ENCODE data around the gene SPOCD1.

DNA sequence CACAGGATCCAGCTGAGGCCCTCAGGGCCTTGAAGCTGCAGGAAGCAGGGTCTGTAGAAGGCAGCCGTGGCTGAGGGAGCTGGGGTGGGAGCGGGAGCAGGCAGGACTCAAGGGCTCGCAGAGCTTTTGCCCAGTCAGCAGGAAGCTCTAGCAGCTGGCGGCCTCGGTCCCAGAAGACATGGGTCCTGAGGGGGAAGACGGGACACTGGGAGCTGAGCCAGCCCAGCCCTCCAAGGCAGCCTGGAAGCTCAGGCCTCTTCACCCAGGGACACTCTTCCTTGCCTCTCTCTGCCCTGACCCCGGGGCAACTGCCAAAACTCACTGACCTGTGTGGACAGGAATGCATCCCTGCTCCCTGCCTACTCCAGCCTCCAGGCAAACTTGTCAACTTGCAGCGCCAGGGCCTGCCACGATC, 60.6 kb downstream of the SPOCD1 start:
- TF ChIP-seq EZH2phosphoT487 (IDR thresholded peaks at IDR 0.05; ENCODE audit: borderline replicate concordance) = no peak
- TF ChIP-seq, protein P1, sequence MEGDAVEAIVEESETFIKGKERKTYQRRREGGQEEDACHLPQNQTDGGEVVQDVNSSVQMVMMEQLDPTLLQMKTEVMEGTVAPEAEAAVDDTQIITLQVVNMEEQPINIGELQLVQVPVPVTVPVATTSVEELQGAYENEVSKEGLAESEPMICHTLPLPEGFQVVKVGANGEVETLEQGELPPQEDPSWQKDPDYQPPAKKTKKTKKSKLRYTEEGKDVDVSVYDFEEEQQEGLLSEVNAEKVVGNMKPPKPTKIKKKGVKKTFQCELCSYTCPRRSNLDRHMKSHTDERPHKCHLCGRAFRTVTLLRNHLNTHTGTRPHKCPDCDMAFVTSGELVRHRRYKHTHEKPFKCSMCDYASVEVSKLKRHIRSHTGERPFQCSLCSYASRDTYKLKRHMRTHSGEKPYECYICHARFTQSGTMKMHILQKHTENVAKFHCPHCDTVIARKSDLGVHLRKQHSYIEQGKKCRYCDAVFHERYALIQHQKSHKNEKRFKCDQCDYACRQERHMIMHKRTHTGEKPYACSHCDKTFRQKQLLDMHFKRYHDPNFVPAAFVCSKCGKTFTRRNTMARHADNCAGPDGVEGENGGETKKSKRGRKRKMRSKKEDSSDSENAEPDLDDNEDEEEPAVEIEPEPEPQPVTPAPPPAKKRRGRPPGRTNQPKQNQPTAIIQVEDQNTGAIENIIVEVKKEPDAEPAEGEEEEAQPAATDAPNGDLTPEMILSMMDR (conservative IDR thresholded peaks at IDR 0.05; ENCODE audit: low read length) = no peak
